Measurements from ENCODE around the gene KCNJ13. TPM values are rescaled to one million over a fixed set of nuclear protein-coding genes. Genes with fewer than 3 reads are reported as not detected.

KCNJ13 gene
- total RNA-seq, 1 donor from 2014 or later = not detected

DNA sequence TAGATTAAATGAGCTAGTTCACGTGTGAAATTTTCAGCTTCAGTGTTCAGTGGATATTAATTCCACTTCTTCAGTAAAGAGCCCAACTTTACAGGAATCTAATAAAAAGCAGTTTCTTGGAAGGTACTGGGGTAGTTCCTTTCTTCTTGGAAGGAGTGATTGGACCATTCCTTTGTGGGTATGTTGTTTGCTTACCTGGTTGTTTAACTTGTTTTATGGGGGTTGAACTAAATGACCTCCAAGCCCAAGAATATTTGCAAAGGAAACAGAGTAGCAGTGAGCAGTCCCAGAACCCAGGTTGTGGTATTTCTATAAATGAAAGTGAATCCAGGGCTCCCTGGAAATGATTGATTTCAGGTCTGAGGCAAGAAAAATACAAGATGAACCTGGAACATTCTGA is 31.4 kb downstream of the KCNJ13 start:
- Mint-ChIP-seq H3K9me3 (ENCODE audit: low read depth) (no peaks in the 10 kb centered on the region), H3K27ac (ENCODE audit: unreplicated experiment) (no peak overlapping the region)

GRCh38 chr2:232741972-232742371 is 34.4 kb downstream of the KCNJ13 start:
- Mint-ChIP-seq H3K4me1 (ENCODE audit: low read depth) (no peaks in the 10 kb centered on the region), H3K9me3 (ENCODE audit: low read depth) (no peaks in the 10 kb centered on the region), H3K27ac (ENCODE audit: unreplicated experiment) (no peak overlapping the region), H3K36me3 (ENCODE audit: low read depth) (peaks cover 6% of the 10 kb centered on the region), H3K4me3 (ENCODE audit: unreplicated experiment) (no peak overlapping the region), H3K27me3 (ENCODE audit: low read depth) (no peaks in the 10 kb centered on the region)
- TF ChIP-seq CTCF (IDR thresholded peaks at IDR 0.05) = no peak
- DNase-seq (ENCODE audit: low spot score) = no peak

More for the DNA sequence above, 31.4 kb downstream of the KCNJ13 start:
- no peaks in the 10 kb centered on the region for H3K27me3 Mint-ChIP-seq (ENCODE audit: low read depth)
- H3K36me3 Mint-ChIP-seq (ENCODE audit: low read depth) = peaks cover 14% of the 10 kb centered on the region
- no peak for TF ChIP-seq CTCF (IDR thresholded peaks at IDR 0.05)
- H3K4me3 Mint-ChIP-seq (ENCODE audit: unreplicated experiment) = no peak overlapping the region
- DNase-seq (ENCODE audit: low spot score) = no peak
- H3K4me1 Mint-ChIP-seq (ENCODE audit: low read depth) = peaks cover 7% of the 10 kb centered on the region

DNA sequence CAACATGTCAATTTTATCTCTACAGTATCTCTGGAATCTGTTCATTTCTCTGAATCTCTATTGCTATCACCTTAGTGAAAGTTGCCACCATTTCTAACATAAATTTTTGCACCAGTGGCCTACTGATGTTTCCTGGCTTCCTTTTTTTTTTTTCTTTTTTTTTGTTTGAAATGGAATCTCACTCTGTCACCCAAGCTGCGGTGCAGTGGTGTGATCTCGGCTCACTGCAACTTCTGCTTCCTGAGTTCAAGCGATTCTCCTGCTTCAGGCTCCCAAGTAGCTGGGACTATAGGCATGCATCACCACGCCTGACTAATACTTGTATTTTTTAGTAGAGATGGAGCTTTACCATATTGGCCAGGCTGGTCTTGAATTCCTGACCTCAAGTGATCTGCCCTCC is 35.1 kb downstream of the KCNJ13 start:
- no peak for DNase-seq (ENCODE audit: low spot score)
- H3K9me3 Mint-ChIP-seq (ENCODE audit: low read depth) = no peaks in the 10 kb centered on the region
- H3K4me1 Mint-ChIP-seq (ENCODE audit: low read depth) = no peaks in the 10 kb centered on the region
- H3K27ac Mint-ChIP-seq (ENCODE audit: unreplicated experiment) = no peak overlapping the region
- H3K27me3 Mint-ChIP-seq (ENCODE audit: low read depth) = no peaks in the 10 kb centered on the region
- peaks cover 6% of the 10 kb centered on the region for H3K36me3 Mint-ChIP-seq (ENCODE audit: low read depth)
- no peak for TF ChIP-seq CTCF (IDR thresholded peaks at IDR 0.05)
- no peak overlapping the region for H3K4me3 Mint-ChIP-seq (ENCODE audit: unreplicated experiment)

GRCh38 chr2:232731470-232731869 is 44.9 kb downstream of the KCNJ13 start:
- Mint-ChIP-seq H3K36me3 (ENCODE audit: low read depth) (peaks cover 6% of the 10 kb centered on the region), H3K4me1 (ENCODE audit: low read depth) (peaks cover 9% of the 10 kb centered on the region), H3K27ac (ENCODE audit: unreplicated experiment) (no peak overlapping the region), H3K27me3 (ENCODE audit: low read depth) (no peaks in the 10 kb centered on the region), H3K4me3 (ENCODE audit: unreplicated experiment) (no peak overlapping the region), H3K9me3 (ENCODE audit: low read depth) (no peaks in the 10 kb centered on the region)
- DNase-seq (ENCODE audit: low spot score) = no peak
- TF ChIP-seq CTCF (IDR thresholded peaks at IDR 0.05) = no peak

DNA sequence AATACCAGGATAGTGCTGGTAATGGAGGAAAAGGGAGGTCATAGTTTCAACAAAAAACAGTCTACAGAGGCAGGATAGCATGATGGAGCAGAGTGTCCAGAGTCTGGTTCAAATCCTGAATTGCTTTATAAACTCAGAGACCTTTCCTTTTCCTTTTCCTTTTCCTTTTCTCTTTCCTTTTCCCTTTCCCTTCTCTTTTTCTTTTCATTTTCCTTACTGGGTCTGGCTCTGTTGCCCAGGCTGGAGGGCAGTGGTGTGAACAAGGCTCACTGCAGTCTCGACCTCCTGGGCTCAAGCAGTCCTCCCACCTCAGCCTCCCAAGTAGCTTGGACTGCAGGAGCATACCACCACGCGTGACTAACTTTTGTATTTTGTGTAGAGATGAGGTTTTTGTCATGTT is 47.6 kb downstream of the KCNJ13 start:
- H3K9me3 Mint-ChIP-seq (ENCODE audit: low read depth) = no peaks in the 10 kb centered on the region
- no peak overlapping the region for H3K27ac Mint-ChIP-seq (ENCODE audit: unreplicated experiment)
- H3K4me3 Mint-ChIP-seq (ENCODE audit: unreplicated experiment) = no peak overlapping the region
- TF ChIP-seq CTCF (IDR thresholded peaks at IDR 0.05) = no peak
- H3K4me1 Mint-ChIP-seq (ENCODE audit: low read depth) = peaks cover 9% of the 10 kb centered on the region
- peaks cover 10% of the 10 kb centered on the region for H3K36me3 Mint-ChIP-seq (ENCODE audit: low read depth)
- DNase-seq (ENCODE audit: low spot score) = no peak
- no peaks in the 10 kb centered on the region for H3K27me3 Mint-ChIP-seq (ENCODE audit: low read depth)

Measured in chondrocyte (in vitro differentiated cells).